Renal cortical epithelial cell (primary cell): ENCODE measurements around the gene SH2D4B. TPM values are rescaled to one million over a fixed set of nuclear protein-coding genes. Genes with fewer than 3 reads are reported as not detected.

Source experiments
- DNase-seq: peaks from one replicate; pipeline ENCODE4 v3.0.0-alpha.2; 2011; ENCODE audit warnings: low read depth
- total RNA-seq: library from RNA; depleted of rRNA; stranded (reverse); fragments of >200 nt; gene quantifications from 2 replicates; pipeline ENCODE4 v1.2.3, GENCODE V29; 2014

The SH2D4B gene
- under 0.01 TPM in 1 of 2 replicates, not detected in the other for total RNA-seq

DNA sequence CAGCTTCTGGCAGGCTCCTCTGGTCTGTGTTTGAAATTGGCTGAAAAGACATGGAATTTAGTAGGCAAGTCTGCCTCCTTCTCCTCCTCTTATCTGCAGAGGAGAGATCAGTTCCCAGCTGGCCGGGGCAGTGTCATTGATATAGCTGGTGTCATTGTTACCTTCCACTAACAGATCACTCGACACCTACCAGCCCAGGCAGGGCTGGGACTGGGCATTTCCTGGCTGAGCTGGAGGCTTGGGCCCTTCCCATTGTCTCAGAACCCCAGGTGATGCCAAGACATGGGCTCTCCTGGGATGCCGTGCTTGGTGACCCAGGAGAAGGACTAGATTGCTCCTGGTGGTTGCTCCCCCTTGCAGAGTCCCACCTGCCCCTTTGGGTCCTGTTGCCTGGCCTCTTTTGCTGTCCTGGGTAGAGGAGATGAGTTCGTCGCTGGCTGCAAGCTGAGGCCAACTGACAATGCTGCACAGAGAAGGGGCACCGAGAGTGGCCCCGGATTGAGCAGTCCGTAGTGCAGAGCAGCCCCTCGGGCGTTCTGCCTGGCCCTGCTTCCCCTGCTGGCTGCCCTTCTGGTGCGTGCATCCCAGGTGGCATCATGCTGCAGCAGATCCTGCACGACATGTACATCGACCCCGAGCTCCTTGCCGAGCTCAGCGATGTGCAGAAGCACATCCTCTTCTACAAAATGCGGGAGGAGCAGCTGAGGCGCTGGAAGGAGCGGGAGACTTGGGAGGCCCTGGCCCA, at the start of gene SH2D4B:
Gene SH2D4B, plus strand, starts transcription at position 167 of the 745 bp plus-strand sequence. Its CDS starts 430 bp downstream, at position 597.
- no peak for DNase-seq

DNA sequence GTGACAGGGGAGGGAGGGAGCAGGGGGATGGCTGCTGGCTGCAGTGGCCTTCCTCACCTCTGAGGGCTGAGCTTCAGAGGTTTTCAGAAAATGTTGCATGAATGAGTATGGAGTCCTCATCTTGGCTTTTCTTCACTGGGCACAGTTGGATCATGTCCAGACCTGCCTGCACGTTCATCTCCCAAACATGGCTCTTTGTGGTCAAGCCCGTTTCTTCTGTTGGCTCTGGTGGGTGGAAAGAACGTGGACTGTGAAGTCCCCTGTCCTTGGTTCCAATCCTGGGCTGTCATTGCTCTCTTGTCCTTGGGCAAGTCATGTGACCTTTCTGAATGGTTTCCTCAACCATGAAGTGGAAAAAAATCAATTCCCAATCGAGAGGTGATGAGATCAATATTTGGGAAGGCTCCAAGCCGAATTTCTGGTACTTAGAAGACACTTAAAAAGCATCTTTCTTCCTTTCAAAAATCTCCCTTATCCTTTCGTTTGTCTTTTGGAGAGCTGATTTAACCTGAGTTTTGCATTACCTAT, 49.1 kb upstream of the SH2D4B start:
- peak; percentile 59 for DNase-seq

DNA sequence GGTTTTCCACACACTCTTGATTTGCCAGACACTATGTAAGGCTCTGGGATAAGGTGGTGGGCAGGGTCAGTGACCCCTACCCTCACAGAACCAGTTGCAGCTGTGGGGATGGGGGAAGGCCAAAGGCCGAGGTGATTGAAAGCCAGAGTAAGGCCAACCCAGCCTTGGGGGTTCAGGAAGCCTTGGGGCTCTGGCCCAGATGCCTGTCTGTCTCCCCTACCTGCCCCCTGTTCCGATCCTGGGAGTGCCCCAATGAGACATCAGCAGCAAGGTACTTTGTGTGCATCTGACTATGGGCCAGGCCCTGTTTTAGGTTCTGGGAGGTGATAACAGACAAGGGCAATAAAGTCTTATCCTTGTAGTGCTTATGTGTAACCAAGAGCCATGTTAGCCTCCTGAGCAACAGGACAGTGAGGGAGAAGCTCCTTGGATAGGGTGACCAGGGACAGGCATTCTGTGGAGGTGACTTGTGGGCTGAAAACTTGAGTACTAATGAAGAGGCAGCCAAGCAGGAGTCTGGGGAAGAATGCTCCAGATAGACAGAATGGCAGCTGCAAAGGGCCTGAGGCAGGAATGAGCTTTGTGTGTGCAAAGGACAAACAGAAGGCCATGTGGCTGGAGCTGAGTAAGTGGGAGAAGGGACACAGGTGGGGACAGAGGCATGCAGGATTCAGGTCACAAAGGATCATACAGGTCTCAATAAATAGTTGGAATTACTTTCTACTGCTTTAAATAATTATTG, 48.2 kb upstream of the SH2D4B start:
- DNase-seq = no peak

DNA sequence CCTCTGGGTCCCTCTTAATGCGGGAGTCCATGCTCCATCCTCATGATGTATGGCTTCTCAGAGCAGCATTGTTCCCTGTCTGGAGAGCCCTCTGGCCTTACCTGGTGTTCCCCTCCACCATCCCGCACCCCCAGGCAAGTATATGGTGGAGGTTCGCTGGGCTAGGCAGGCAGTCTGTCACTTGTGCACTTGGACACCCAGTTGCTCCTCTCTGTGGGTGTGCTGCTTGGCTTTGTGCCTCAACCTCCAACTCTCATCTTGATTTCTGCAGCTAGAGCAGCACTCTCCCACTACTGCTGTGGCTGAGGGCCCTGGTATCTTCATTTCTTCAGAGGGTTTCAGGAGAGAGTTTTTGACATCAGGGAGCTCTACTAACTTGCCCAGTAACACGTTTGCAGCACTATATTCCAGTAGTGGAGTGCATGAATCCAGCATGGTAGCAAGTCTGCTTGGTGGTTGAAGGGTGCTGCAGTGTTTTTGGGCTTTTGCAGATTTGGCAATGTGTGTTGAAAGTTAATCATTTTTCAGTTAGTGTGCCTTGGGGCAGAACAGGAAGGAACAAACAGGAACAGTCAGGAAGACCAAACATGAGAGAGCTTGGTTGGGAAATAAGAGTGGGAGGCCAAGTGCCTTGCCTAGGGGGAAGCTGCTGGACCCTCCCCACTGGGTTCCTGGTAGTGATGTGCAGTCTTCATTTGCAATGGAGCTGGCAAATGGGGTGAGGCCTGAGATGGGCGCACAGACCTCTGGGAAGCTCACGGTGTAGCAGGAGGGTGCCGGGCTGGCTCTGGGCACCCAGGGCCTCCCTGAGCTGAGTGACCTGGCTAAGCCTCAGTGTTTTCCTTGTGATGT, 46.2 kb upstream of the SH2D4B start:
- DNase-seq = peak; percentile 96

DNA sequence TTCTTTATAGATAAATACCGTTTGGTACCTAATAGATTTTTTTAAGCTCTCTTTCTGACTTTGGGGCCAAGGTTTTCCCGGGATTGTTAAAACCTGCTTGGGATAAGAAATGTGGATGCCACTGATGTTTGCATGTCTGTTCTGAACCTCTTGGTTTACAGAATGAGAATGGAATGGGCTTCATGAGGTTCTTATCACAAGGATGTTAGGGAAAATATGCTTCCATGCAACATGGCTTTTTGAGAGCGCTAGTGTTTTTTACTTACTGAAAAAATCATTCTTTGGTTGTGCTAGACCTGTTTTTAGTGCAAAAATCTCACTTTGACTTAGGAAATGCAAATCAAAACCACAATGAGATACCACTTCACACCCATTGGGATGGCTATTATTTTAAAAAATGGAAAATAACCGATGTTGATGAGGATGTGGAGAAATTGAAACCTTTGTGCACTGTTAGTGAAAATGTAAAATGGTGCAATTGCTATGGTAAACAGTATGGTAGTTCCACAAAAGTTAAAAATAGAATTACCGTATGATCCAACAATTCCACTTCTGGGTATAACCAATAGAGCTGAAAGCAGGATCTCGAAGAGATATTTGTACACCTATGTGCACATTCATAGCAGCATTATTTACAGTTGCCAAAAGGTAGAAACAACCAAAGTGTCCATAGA, 44.7 kb upstream of the SH2D4B start:
- DNase-seq = no peak

DNA sequence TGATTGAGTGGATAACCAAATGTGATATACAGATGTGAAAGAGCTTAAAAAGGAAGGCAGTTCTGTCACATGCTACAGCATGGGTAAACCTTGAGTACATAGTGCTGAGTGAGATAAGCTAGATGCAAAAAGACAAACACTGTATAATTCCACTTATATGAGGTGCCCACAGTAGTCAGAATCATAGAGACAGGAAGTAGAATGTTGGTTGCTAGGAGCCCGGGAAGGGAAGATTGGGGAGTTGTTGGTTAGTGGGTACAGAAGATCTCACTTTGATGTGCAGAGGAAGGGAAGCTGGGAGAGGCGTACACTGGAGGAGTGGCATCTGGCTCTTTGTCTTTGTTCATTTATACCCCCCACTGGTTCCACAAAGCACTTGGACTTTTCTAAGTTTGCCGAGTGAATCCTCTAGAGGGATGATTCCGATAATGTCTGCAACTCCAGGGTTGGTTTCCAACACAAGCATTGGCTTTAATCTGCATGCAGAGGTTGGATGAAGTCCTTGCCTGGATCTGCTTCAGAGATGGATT, 44.1 kb upstream of the SH2D4B start:
- DNase-seq = no peak

DNA sequence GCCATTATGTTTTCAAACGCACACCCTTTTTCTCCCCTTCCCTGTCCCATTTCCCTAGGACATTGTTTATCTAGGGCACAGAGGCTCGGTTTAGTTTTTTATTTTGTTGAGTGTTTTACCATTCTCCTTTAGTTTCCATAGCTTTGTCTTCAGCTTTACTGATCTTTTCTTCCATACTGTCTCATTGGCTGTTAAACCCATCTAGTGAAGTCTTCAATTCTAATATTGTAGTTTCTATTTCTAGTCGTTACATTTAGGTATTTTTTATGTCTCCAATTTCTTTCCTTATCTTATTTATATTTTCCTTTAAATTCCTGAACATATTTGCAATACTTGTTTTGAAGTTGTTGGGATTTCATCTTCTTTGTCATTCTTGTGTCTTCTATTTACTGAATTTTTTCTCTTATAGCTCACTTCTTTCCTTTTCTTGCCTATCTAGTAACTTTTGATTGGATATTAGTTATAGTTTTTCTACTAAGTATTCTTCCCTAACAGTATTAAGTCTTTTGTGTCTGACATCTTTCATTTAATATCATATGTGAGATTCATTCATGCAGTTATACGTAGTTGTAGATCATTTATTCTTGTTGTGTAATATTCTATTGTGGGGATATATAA, 41.0 kb upstream of the SH2D4B start:
- no peak for DNase-seq

DNA sequence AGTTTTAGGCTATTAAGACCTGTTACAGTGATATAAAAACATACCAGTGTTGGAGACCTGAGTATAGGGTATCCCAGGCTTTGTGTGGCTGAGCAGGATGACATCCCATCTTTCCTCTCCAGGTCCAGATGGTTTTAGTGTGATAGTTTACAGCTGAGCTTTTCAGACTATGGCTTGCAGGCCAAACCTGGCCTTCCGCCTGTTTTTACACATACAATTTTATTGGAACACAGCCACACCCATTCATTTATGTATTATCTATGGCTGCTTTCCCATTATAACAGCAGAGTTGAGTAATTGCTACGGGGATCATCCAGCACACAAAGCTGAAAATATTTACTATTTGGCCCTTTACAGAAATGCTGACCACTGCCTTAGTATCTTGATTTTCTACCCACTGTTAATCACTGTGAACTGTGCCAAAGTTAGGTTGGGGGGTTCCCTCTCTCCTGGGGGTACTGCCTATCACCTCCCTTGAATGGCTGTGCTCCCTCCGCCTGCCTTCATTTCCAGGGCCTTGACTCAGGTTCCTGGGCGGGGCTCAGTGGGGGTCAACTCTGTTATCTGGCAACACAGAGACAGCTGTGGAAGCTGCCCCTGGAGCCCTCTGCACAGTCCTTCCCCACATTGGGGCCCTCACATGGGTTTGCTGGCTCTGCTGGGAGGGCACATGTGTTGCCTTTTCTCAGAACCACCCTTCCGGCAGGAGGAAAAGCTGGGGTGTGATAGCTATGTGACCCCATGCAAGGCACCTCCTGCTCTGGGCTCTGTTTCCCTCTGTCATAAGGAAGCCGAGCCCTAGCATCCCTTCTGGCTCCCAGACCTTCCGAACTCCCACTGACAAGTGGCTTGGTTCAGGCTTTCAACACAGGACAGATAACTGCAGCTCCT, 40.3 kb upstream of the SH2D4B start:
- DNase-seq = no peak

DNA sequence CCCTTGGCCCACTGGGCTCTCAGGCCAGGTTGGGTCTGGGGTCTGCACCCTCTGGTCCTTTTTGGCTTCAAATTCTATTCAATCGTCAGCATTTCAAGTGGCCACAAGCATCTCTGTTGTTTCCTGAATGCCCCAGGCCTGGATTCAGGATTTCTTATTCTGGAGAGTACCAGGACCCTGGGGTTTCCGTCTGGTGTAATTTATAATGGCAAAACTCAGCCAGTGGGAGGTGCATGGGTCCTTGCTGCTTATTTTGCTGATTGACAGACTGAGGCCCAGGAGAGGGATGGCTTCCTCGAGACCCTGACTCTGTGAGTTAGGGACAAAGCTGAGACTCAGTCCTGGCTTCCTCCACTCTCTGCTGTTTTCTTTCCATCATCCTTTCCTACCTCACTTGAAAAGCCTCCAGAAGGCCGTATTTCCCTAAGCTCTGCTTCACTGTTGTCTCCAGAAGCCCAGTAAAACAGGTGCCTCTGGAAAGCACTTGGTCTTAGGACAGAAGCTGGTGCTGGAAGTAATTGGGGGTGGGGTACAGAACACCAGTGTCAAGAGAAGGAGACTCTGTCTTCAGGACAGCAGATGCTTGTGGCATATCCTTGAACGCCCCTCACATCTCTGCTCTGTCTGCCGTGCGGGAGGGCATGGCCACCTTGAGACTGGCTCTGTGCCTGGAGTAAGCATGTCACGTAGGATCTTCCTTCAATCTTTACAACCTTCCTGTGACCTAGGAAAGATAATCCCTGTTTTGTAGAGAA, 39.4 kb upstream of the SH2D4B start:
- DNase-seq = no peak

DNA sequence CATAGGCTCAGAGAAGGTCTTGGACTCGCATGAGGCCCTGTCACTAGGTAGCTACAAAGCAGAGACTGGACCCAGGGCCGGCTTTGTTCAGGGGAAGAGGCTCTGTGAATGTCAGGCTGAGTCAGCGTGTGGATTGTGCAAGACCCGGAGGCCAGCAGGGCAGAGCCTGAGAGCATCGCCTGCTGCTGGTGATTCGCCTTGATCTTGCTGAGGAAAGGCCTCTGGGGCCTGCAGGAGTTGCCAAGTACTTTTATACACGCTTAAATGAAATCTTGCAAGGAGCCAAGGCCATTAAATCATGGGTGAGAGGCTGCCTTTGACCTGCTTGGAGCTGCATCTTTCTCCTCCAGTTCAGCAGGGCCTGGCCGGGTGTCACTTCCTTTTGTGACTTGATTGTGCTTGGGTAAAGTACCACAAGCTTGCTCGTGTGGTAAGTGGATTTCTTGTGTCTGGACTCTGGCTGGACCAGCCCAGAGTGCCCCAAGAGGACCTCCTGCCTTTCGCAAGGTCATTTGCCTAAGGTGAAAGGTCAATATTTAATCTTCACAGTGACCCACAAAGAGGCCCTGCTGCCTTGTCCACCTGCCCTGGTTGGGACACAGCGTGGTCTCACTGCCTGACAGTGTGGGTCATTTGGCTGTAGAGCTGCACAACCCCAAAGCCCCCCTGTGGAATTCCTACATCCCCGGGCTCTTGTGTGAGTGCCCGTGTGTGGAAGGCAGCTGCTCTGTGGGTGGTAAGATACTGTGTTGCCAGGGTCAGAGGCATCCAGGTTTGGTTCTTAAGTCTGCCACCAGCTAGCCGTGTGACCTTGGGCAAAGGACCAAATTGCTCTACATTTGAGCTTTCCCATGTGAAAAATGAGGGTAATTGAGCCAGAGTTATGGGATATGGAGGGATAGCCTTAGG, 38.6 kb upstream of the SH2D4B start:
- DNase-seq = peak; percentile 98

DNA sequence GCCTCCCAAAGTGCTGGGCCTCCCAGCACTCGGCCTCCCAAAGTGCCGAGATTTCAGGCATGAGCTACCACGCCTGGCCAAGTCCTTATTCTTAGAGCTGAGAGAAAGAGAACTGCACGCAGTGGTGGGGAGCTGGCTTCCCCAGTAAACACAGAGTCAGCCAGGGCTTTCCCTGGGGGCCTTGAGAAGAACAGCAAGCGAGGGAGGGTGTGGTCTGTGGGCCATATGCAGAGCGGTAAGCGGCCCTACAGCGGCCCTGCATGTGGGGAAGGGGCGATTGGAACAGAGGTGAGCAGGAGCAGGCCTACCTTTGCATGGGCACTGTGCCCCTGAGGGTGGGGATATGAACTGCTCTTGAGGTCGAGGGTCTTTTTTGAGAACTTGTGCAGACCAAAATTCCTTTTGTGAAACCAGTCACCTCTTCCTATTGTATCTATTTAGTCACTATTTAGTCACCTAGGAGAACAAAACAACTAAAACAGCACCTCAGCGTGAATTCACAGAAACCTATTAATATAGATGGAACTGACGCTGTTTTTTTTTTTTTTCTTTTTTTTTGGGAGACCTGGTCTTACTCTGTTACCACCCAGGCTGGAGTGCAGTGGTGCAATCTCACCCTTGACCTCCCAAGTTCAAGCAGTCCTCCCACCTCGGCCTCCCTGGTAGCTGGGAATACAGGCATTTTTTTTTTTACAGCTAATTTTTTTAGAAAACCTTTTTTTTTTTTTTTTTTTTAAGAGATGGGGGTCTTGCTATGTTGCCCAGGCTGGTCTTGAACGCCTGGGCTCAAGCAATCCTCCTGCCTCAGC, 36.9 kb upstream of the SH2D4B start:
- DNase-seq = no peak

DNA sequence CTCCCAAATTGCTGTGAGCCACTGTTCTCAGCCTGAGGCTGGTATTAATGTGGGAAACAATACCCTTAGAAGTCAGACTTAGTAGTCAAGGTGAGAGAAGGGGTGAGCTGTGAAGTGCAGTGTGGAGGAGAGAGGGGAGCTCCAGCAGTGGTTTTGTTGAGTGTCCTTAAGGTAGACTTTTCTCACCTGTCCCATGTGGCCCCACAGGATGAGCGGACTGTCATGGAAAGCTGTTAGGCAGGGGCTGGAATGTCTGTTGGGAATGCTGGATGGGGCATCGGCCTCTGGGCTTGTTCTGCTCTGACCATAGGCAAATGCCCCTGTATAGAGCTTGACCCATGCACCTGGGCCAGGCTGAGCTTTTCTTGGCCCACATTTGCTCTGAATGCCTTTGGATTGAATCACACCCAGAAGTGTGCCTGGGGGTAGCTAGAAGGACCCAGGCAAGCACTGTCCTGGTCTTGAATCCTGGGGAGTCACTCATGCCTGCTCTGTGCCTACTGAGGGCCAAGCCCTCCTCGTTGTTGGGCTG, 36.3 kb upstream of the SH2D4B start:
- DNase-seq = peak; percentile 73

DNA sequence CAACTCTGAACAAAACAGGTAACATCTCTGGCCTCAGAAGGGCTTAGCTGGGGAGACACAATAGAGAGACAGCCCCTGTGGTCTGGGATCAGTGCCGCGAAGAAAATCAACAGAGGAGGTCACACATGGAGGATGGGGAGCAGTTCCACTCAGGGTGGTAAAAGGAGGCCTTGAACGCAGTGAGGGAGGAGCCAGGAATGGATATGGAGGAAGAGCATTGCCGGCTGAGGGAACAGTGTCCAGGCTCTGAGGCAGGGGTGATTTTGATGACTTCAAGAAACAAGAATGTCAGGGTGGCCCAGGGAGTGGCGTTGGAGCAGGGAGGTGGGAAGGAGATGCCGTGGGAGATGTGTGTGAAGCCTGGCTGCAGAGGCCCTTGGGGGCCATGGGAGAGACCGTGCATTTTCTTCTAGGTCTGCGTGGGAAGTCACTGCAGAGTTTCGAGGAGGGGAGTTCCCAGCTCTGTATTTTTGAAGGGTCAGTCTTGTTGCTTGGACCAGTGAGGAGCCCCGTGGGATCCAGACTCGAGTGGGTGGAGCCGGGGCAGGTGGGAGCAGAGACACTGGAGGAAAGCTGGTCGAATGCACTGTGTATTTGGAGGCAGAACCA, 35.7 kb upstream of the SH2D4B start:
- no peak for DNase-seq

DNA sequence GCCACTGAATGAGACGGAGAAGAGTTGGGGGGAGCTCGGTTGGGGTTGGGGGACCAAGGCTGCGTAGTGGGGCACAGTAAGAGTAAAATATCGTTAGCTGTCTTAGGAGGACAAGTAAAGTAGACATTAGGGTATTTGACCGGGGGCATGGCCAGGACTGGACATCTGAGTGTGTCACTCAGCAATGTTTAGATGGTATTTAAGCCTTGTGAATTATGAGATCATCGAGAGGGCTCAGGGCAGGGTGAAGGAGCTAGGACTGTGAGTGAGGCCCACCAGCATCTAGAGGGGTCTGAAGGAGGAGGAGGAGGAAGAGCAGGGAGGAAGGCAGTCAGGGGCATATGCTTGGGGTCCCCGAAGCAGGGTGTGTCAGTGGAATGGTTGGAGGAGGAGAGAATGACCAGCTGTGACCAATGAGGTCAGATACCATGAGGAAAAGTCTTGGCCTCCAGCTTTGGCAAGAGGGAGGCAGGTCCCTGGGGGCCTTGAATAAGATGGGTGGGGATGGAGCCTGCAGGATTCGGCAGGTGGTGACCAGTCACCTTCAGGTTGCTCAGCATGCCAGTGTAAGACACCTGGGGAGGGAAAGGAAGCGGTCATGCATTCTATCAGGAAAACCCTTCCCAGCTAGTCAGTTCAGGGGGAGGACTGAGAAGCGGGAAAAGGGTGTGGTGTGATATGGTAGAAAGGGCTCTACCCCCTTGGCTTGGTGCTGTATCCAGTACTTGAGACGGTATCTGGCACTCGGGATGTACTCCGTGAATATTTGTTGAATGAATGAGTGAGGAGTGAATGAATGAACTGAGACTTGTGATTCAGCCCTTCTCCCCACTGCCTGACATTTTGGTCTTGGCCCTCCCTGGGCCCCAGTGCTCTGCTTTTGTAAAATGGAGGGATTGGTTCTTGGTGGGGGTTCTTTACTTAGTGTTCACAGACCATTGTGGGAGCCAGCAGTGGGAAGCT, 34.8 kb upstream of the SH2D4B start:
- DNase-seq = no peak

DNA sequence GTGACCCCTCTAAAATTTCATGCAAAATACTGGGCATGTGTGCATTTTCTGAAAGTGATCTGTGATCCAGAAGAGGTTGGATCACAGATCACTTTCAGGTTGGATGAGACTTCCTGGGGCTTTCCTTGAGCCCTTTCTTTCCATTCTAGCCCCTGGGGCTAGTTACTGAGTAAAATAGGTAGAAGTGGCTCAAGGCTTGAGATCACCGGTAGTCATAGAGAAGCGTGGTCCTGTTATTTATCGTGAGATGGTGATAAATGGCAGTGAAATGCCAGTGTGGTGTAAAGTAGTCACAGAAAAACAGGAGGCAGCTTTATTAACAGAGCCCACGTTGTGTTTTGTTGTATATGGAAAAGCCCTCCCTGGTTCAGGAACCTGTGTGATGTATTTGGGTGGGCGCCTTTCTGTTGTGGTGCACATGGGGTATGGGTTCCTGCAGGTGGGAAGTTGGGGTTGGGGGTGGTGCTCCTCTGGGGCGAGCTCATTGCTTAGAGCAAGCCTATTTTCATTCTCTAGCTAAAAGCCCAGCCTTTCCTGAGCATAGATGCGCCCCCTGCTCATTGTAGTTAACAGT, 34.0 kb upstream of the SH2D4B start:
- DNase-seq = no peak
